ENCODE data around the gene SBF2. TPM values are rescaled to one million over a fixed set of nuclear protein-coding genes. Genes with fewer than 3 reads are reported as not detected.

The SBF2 gene
- total RNA-seq, 2 donors from 2014 or later, result 22.8 to 23.9 TPM

DNA sequence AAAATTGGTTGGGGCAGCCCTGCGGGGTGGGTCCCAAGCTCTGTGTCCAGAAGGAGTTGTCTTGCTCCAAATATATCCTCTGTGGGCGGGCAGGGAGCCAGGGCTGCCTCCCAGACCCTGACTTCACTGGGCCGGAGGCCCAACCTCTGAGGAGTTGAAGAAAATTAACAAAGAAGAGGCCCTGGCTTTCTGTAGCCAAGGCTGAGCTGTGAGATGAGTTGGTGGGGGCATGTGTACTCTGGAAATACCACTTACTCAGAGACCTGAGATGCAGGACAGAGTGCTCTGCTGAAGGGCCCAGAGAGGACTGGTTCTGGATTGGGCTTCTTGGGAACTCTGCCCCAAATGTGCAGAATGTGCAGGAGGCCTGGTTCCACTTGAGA, 533.8 kb downstream of the SBF2 start:
- Histone ChIP-seq H3K27ac (peak overlapping the region; percentile 94 to 98), H3K9me3 (no peaks in the 10 kb centered on the region), H3K4me1 (peaks cover 0 to 49% of the 10 kb centered on the region in 2 donors), H3K27me3 (no peaks in the 10 kb centered on the region), H3K36me3 (no peaks in the 10 kb centered on the region), H3K4me3 (no peak overlapping the region)
- TF ChIP-seq, protein P1, sequence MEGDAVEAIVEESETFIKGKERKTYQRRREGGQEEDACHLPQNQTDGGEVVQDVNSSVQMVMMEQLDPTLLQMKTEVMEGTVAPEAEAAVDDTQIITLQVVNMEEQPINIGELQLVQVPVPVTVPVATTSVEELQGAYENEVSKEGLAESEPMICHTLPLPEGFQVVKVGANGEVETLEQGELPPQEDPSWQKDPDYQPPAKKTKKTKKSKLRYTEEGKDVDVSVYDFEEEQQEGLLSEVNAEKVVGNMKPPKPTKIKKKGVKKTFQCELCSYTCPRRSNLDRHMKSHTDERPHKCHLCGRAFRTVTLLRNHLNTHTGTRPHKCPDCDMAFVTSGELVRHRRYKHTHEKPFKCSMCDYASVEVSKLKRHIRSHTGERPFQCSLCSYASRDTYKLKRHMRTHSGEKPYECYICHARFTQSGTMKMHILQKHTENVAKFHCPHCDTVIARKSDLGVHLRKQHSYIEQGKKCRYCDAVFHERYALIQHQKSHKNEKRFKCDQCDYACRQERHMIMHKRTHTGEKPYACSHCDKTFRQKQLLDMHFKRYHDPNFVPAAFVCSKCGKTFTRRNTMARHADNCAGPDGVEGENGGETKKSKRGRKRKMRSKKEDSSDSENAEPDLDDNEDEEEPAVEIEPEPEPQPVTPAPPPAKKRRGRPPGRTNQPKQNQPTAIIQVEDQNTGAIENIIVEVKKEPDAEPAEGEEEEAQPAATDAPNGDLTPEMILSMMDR (IDR thresholded peaks at IDR 0.05), result no peak
- peak; percentile 95 for DNase-seq (ENCODE audit: low spot score)

DNA sequence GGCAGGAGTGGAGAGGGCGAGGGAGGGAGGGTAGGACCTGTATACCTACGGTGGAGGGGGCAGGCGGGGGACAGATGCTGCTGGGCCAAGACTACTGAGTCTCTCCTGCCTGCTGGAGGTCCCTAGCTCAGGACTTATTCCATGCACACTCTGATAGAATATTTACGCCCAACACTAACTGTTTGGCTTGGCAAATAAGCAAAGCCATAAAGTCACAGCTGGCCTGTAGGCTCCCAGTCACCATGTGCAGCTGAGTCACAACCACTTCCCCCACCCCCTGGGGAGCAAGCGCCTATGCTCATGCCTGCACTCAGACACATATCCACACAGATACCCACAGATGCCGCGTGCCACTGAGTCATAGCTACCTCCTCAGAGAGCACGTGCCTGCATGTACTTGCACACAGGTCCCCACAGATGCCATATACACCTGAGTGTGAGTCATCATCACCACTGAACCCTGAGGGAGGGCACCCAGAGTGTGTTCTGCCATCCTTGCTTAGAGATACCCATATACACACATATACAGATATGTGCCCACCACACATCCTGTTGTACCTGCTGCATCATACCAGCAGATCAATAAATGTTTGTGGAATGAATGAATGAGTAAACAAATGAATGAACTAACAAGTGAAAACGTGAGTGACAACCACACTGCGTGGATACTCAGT, 534.4 kb downstream of the SBF2 start:
- peak overlapping the region; percentile 94 to 98 for H3K27ac ChIP-seq
- H3K9me3 ChIP-seq, result no peaks in the 10 kb centered on the region
- DNase-seq (ENCODE audit: low spot score), result peak; percentile 97
- H3K4me3 ChIP-seq, result peak overlapping the region in 1 of 2 donors; percentile 64
- H3K27me3 ChIP-seq, result no peaks in the 10 kb centered on the region
- TF ChIP-seq, protein P1 (IDR thresholded peaks at IDR 0.05), result no peak
- peaks cover 0 to 43% of the 10 kb centered on the region in 2 donors for H3K4me1 ChIP-seq
- no peaks in the 10 kb centered on the region for H3K36me3 ChIP-seq

DNA sequence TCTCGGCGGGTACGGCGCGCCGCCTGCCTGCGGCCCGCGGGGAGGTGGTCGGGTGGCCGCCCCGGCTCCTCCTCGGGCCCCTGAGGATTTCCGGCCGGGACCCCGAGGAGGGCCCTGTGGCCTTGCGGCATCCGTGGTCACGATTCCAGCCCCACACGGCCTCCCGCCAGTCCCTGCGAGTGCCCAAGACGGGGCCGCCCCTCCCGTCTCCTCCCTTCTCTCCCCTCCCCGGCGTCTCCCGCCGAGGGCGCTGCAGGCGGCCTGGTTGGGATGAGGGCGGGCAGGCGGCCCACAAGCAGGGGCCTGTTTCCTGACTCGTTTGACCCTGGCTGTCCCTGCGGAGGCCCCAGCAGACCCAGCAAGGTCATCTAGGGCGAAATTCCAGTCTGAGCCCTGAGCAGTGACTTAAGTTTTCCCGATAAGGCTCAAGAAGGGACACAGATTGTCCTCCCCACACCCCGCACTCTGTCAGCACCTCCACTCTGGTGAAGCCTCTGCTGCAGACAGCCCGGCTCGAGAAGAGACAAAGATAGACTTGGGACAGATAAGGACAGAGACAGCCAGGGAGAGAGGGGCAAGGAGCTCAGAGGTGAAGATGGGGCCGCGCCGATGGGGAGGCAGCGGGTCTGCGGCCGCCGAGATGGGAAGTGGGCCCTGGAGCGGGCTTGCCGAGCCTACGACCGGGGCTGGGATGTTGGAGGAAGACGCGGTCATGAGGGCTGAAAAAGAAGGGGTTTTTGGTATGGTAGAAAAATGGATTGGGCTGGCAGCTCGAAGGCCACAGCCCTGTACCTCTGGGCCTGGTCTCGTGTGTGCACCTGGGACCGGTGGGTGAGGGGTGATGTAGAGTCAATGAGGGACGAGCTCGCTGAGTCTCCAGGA, 535.1 kb downstream of the SBF2 start:
- DNase-seq (ENCODE audit: low spot score), result peak; percentile 88
- Histone ChIP-seq H3K4me1 (peaks cover 0 to 45% of the 10 kb centered on the region in 2 donors), H3K27ac (peak overlapping the region; percentile 94 to 98), H3K36me3 (no peaks in the 10 kb centered on the region), H3K9me3 (no peaks in the 10 kb centered on the region), H3K4me3 (peak overlapping the region; percentile 53 to 64), H3K27me3 (no peaks in the 10 kb centered on the region)
- TF ChIP-seq, protein P1 (IDR thresholded peaks at IDR 0.05), result peak; percentile 5 to 41

DNA sequence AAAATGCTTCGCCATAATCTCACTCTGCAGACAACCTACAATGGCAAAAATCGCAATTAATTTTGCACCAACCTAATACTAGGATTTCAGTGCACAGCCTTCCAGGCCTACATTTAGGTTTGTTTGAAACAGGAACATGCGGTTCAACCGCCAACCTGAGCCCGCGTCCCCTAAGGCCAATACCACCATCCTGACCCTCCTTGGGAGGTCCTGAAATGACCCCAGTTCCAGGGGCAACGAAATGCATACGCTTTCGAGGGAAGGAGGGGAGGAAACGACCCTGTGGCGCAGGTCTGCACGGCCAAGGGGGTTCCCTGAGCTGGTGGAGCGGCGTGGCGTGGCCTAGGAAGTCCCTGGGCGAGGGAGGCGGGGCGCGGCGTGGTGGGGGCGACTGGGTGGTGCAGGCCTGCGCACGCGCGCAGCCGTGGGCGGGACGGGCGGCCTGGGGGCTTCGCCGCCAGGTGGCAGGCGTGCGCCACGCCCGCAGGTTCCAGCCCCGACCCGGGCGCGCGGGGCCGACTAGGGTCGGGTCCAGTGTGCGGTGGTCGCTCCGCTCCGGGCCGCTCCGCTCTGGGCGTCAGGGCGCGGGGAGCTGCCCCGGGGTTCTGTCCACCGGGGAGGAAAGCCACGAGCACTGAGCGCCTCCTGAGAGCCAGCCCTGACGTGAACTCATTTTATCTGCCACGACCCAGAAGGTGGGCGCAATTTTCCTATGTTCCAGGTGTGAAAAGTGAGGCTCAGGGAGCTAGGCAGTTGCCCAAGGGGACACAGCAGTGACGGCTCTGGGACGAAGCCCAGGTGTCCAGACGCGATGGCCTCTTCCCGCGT, 536.0 kb downstream of the SBF2 start:
- peak overlapping the region; percentile 53 to 64 for H3K4me3 ChIP-seq
- peak; percentile 83 for DNase-seq (ENCODE audit: low spot score)
- no peaks in the 10 kb centered on the region for H3K36me3 ChIP-seq
- TF ChIP-seq, protein P1 (IDR thresholded peaks at IDR 0.05), result peak; percentile 82 to 92
- H3K27ac ChIP-seq, result peak overlapping the region; percentile 94 to 98
- H3K4me1 ChIP-seq, result peaks cover 0 to 49% of the 10 kb centered on the region in 2 donors
- no peaks in the 10 kb centered on the region for H3K27me3 ChIP-seq
- no peaks in the 10 kb centered on the region for H3K9me3 ChIP-seq

DNA sequence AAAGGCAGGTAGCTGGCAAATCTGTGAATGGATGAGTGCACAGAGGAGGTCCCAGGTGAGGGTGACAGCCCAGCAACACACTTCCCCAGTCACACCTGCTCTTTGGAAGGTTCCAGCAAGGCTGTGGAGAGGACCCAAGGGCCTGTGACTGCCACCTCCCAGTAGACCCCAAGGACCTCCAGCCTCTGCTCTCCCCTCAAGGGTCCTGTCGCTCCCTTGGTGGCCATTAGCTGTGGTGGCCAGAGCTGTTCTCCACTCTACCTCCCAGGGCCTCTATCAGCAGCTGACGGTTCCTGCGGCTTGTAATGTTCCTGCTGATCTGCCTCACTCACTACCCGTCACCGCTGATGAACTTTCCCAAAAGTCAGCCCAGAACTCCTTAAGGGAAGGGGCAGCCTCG, 537.1 kb downstream of the SBF2 start:
- DNase-seq (ENCODE audit: low spot score), result no peak
- Histone ChIP-seq H3K27ac (no peak overlapping the region), H3K4me1 (peaks cover 0 to 49% of the 10 kb centered on the region in 2 donors), H3K36me3 (no peaks in the 10 kb centered on the region), H3K27me3 (no peaks in the 10 kb centered on the region), H3K9me3 (no peaks in the 10 kb centered on the region), H3K4me3 (no peak overlapping the region)
- TF ChIP-seq, protein P1 (IDR thresholded peaks at IDR 0.05), result no peak
